ENCODE data around the gene PPP4R3B. TPM values are rescaled to one million over a fixed set of nuclear protein-coding genes. Genes with fewer than 3 reads are reported as not detected.

PPP4R3B gene
- total and polyA plus RNA-seq, 2 of the 8 experiments (the other 6 are each of a cell fraction or from before 2014, with no cell fraction given): 8.5 to 39.1 TPM

- no peak for TF ChIP-seq CTBP2 (IDR thresholded peaks at IDR 0.05; ENCODE audit: borderline replicate concordance, insufficient read depth, insufficient read length, low read length)
- no peak for TF ChIP-seq JUND (IDR thresholded peaks at IDR 0.05; ENCODE audit: low read length)
Observed at GRCh38 chr2:55547001-55547400, 70.4 kb downstream of the PPP4R3B start (continued).
